GM21515 (cell line): ENCODE measurements around the gene POU2F3.

Experiments
- ATAC-seq: cut with Tn5 transposase; IDR thresholded peaks from one replicate; pipeline ENCODE4 v1.9.1; 2021; ENCODE audit not compliant: unreplicated experiment

The POU2F3 gene

DNA sequence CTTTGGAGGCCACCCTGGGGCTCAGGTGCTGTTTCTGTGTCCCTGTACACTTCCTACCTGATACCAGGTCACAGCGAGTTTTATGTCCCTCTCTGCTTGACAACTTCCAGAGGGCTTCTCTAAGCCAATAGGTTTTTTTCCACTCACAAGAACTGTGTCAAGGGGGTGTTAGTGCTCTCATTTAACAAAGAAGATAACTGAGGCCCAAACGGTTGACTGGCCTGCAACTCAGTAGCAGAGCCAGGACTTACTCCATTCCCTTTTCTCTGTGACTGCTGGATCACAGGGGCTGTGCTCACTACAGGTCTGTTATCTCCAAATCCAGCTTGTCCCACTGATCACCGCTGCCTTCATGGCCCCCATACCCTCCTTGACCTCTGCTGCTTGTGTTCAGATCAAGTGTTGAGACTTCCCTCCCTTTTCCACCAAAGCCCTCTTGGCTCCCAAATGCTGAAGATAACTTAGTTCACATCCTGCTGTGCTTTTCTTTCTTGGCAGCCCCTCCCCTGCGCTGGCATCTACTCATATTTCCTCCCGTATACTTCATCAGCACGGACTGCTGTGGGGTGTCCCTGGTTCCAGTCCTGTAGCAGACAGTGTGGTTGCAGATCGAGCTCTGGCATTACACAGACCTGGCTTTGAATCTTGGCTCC, 41.3 kb downstream of the POU2F3 start:
- no peak for ATAC-seq

DNA sequence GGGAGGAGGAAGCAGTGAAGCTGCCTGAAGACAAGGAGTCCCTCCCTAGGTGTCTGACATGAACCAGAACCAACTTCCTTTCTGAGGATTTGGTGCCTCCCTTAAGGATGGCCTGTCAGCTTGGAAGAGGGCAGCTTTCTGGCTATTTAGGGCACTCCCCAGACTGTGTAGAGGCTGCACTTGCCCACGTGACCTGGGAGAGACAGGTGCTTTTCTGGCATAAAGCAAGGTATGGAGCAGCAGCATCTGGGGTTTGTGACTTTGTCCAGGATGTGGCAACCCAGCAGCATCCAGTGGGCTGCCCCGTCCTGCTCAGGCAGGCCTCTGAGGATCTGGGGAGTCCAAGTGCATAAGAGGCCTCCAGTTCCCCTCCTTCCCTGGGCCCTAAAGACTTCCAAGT, 43.2 kb downstream of the POU2F3 start:
- no peak for ATAC-seq

DNA sequence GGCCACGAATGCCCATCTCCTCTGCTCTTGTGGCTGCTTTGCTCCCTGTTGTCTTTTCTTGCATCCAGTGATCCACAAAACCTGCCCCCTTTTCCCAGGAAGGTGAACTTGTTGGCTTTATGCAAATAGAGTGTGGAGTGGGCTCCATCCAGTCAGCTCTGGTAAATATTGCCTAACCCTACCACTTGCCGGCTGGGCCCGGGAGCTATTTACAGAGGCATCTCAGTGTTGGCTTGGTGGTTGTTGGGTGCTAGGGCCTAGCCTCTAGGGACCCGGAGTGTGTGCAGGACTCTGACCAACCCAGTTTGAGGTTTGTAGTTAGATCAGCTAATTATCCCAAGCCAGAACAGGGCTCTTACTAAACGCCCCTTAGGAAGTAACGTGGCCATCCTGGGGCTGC, 44.3 kb downstream of the POU2F3 start:
- ATAC-seq: no peak

DNA sequence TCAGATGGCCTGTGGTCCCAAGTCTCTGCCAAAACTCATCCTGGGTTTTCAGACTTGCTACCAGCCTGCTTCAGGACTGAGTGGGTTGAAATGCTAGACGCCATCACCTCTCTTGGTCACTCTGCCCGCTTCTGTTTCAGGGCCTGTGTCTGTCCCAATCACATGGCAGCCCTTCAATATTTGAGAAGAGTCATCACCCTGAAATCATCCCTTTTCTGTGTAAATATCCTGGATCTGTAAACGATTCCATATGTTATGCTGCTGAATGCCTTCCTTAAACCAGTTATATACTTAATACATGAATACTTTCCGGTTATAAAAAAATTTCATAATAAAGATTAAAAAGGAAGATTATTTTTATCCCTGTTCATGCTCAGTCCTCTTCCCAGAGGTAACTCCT, 45.3 kb downstream of the POU2F3 start:
- no peak for ATAC-seq

DNA sequence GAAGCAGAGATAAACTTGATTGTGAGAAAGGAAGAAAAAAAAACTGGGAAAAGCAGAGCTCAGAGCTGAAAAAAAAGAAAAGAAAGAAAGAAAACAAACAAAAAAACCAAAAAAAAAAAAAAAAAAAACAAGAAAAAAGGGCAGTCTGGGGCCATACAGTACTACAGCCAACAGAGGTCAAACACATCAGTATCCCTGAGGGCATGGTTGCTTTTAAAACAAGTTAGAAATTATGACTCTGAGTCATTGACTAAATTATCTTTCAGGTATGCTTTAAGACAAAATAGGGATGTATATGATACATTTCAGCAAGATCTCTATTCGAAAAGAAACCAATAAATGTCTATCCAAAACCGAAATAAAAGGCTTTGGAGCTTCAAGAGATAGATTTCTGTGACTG, 48.1 kb downstream of the POU2F3 start:
- no peak for ATAC-seq

DNA sequence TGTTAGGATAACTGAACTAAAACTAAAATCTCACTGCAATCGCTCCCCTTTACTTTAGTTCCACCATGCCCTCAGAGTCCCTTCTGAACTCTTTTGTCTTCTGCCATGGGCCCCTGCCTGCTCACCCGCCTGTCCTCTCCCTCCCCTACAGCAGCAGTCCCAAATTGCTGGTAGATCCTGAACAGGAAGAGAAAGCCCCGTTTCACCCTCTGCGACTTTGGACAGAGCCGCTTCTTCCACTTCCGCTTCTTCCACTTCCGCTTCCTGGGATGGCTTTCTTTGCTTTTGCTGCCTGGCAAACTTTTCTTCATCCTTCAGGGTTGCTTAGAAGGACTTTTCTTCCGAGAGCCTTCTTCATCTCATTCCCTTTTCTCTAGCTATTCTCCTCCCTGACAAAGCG, 49.5 kb downstream of the POU2F3 start:
- no peak for ATAC-seq

DNA sequence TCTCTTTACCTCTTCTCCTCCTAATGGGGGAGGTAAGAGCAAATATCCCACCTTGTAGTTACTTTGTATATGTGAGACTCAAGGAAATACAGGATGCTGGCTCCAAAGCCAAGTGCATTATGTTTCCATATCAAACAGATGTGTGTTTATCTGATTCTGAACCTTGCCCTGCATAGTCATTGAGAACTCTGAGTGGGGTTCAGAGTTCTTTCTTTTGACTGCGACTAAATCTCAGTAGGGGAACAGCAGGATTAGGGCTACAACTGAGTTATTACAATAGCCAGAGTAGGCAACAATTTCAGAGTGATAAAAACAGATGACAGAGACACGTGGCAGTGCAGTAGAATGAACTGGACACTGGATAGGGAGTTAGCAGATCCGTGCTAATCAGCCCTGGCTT, 51.0 kb downstream of the POU2F3 start:
- no peak for ATAC-seq

DNA sequence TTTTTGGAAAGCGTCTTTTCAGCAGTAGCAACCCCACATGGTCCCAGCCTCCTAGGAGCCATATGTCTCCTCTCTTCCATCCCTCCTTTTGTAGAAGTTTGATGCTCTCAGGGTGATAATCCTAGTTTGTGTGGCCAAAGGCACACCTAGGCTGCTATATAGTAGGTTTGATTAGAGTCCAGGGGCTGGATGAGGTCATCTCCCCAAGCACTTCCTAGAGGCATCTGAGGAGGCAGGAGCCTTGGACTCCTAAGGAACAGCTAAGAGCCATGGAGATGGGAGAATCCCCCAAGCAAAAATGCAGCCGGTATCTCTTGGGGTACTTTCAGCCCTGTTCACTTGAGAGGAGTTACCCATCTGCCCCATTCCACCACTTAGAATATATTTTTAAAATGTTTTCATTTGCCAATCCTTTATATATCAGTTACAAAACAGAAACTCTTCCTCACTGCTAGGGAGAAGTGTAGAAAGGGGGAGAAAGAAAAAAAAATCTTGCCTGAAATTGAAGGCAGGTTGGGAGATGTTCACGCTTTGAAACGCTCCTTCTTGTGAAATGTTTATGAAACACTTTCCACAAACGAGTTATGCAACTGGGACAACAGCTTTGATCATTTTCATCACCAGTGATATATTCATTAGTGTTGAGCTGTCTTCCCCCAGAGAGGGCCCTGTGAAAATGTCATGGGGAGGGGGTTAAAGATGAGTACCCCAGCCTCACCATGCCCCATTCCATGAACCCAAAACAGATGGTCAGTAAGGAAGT, 53.3 kb downstream of the POU2F3 start:
- no peak for ATAC-seq

DNA sequence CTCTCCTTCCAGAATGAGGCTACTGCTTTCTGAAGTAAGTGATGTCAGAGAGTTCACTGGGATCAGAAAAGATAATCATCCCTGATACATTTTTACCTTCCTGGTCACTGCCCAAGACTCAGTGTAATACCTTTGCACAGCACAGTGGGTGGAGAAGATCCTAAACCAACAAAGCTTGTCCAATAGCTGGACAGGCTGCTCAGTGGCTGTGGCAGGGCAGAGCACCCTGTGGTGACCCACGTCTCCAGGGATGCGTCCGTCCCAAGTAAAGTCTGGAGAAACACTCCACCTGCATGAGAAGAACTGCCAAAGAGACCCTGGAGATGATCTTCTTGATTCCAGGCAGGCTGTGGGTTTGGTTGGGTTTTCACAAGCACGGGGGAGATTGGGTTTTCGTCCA, 54.2 kb downstream of the POU2F3 start:
- no peak for ATAC-seq

DNA sequence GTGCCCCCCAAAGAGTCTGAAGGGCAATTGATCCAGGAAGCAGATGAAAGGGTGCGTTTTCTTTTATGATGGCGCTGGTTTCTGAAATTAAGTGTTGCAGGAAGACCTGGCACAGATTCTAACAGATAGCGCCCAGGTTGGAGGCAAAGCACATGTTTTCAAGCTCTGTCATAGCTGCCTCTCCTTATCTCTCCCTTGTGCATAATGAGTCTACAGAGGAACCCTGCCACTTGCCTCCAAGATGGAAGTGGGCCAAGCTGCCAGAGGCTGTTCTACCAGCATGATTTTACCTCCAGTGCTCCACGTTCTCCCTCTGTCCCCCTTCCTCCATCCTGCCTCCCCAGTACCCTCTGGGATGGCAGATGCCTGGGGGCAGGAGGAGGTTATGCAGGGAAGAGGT, 55.2 kb downstream of the POU2F3 start:
- ATAC-seq: no peak

DNA sequence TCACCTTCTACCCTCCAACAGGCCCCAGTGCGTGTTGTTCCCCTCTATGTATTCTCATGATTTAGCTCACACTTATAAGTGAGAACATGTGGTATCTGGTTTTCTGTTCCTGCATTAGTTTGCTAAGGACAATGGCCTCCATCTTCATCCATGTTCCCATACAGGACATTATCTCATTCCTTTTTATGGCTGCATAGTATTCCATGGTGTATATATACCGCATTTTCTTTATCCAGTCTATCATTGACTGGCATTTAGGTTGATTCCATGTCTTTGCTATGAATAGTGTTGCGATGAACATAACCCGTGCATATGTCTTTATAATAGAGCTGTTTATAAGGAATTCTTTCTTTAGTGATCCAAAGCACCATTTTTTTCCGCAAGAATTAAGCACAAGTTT, 56.6 kb downstream of the POU2F3 start:
- no peak for ATAC-seq

DNA sequence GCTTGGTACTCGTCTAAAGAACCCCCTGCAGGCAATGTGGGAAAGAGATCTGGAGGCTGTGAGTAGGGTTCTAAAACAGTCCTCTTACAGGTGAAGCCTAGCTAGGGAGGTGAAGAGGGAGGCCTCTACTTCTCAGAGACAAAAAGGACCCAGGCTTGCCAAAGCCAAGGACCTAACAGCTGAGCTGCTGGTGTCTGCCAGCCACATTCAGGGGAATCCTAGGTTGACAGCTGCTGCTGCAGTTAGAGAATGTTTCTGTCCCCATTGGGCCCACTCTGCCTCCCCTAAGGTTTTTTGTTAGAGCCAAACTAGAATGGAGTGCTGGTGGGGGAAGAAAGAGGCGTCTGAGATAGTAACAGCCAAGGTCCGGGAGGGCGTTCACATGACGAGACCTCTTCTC, 58.5 kb downstream of the POU2F3 start:
- ATAC-seq: no peak

DNA sequence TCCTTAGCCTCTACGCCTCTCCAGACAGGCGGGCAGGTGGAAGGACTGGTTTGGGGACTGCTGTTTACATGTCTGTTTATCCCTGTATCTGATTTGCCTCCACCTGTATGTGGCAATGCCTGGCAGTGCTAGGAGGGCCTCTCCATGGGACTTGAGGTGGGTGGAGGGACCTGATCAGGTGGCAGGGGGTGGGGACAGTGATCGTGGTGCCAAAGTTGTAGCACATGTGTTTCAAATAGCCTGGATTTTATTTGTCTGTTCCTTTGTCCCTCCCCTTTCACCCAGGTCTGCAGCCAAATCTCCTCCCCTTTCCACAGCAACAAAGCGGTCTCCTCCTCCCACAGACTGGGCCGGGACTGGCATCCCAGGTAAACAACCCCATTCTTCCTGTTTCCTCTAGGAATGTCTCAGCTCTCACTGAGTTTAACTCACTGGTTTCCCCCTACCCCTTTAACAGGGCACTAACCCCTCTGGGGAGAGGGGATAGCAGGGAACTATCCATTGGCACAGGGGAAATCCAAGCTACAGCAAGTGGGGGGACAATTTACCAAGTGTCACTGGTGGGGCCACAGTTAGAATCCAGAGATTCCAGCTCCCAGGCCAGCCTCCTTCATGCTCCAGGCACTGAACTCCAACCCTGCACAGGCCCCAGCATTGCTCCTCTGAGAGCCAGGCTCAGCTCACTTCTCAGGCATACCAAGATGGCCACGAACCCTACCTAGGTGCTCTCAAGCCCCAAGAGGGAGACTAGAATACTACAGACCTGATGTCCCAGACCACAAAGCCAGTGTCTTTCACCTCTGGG, 62.3 kb downstream of the POU2F3 start:
- ATAC-seq: no peak

DNA sequence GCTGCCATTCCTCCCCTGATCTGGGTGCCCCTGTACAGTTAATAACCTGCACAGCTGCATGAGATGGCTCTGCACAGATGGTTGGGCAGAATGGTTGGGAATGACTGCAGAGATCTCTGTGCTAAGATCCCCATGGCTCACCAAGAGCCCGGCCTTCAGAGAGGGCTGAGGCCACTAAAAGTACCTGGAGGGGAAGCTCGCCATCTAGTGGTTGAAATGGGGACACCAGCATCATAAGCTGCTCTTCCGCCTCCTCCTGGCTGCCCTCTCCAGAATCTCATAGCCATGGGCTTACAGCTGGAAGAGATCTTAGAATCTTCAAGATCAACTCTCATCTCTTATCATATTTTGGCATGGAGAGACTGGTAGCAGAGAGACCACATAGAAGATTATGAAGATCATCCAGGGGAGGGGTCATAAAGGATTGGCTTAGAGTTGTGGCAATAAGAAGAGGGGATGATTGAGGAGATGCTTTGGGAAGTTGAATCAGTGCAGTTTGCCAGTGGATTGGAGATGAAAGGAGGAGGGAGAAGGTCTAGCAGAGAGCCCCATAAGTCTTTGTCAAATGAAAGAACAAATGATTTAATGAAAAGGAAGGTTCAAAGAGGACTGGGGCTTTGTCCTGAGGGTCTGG, 63.2 kb downstream of the POU2F3 start:
- ATAC-seq: no peak

DNA sequence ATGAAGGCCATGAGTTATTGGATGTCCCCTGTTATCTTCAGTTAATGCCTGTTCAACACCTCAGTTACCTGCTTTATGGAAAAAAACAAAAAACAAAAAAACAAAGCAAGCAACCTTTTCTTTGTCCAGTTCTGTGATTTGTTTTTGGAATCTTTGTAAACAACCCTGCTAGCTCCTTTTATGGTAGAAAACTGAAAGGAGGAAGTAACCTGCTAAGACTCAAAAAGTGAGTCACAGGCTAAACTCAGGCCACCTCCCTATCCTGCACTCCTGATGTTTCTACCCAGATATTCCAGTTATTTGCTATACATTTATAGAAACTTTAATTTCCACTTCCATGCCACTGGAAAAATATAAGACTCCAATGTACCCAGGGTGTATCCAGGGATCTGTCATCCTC, 64.6 kb downstream of the POU2F3 start:
- no peak for ATAC-seq

DNA sequence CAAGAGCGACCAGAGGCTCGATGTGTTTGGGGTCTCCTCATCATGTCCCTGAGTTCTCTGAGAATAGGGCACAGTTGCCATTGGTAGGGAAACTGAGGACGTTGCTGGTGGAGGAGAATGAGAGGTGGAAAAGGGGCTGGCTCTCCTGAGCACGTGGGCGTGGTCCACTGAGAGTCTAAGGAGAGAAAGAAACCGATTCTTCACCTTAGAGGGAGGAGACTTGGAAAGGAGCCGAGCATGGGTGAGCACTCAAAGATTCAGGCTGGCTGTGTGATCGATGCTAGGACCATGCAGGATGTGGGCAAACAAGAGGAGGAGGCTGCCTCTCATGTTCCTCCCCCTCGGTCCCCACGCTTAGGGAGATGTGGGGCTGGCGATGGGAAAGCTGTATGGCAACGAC, 65.3 kb downstream of the POU2F3 start:
- ATAC-seq: no peak

DNA sequence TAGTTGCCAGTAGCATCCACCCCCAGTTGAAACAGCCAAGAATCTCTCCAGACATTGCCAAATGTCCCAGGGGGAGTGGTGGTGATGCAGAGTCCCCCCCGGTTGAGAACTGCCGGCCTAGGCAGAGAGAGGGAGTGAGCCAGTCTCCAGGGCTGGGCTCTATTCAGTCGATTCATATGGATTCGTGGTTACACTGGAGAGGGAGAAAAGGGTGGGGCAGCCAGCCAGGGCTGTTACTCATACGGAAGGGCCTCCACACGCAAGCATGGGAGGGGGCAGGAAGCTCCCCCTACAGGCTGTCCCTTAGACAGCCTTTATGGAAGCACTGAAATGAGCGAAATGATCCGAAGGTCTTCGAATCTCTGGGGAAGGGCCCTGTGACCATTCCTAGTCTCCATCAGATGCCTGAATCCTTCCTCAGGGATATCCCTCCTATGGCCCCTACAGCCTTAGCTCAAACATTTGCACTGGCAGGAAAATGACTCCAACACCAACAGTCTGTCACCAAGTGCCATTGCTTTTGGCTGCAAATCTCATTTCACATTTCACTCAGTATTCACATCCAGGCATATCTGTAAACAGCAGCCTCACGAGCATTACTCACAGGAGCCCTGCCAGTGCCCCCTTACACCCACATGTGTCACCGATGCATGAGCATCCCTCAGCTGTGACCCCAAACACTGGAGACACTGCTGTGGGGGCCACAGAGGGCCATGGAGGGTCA, 66.7 kb downstream of the POU2F3 start:
- no peak for ATAC-seq

DNA sequence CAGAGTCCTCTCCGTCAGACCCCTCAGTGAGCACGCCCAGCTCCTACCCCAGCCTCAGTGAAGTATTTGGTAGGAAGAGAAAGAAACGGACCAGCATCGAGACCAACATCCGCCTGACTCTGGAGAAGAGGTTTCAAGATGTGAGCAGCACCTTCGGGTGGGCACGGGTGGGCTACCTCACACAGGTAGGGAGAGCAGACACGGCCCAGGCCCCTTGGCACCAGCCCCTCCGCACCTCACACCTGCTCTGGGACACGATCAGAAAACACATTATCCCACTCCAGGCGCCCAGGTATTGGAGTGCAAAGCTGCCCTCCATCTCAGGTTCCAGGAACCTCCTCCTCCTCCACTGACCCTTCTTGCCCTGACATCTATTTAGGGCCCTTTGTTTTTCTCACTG, 67.5 kb downstream of the POU2F3 start:
- no peak for ATAC-seq

DNA sequence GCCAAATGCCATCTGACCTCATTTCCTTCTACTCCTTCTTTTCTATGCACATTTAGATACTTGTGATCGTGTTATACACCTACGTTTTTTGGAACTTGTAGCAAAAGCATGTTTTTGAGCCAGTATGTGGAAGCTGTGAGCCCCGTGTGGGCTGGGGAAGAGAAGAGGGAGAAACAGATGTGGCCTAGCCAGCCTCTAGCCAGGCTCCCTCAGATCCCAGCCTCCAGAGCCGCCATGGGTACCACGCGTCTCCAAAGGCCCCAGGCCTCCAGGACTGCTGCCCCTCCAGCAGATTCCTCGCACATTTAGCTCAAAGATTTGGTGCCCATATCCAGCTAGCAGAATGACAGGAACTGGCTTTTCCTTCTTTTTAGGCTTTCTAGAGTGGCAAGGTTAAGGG, 68.1 kb downstream of the POU2F3 start:
- no peak for ATAC-seq

DNA sequence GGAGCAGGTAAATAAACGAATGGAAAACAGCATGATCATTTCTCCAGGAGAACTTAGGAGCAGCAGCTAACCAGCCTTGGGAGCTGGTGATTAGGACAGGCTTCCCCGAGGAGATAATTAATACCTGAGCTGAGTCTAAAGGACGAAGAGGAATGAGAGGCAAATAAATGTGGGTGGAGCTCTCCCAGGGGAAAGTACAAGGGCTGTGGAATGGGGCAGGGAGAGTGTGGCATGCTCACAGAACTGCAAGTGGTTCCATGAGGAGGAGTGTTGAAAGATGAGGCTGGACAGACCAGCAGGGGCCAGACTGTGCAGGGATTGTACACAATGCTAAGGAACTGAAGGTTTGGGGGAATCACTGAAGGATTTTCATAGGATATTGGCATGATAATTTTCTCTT, 70.9 kb downstream of the POU2F3 start:
- no peak for ATAC-seq

DNA sequence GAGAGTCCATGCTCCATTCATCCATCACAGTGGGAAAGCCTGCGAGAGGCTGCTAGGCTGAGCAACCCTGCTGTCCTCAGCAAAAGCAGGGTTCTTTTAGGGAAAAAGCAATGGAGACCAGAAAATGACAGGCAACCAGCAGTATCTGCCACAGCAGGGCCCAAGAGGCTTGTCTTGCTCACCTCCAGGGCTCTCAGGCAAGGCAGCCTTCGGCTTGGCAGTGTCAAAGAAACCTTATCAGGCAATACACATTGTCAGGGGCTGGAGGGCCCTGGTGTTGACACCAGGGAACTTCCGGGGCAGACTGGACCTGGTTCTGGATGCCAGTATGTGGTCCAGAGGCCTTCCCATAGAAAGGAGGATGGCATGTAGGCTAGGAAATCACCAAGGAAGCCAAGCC, 74.9 kb downstream of the POU2F3 start:
- no peak for ATAC-seq
